Endothelial cell of umbilical vein (primary cell): Measurements from ENCODE around the gene MAPK8. TPM values are rescaled to one million over a fixed set of nuclear protein-coding genes. Genes with fewer than 3 reads are reported as not detected.

Source experiments
- BruUV-seq: library from RNA; stranded (reverse); fragments of 400-500 nt; replicated peaks from 2 replicates; lab custom pipeline; 2021; lab: Mats Ljungman, UMichigan
- CTCF ChIA-PET: fragments of 300-600, 350-600 bp; sonication (Branson Sonifier 250); formaldehyde crosslinking; loops from one replicate; lab custom pipeline; 2021; ENCODE audit warnings: antibody characterized with exemption, inconsistent platforms; lab: Charles Lee
- POLR2A ChIA-PET: fragments of 300-600, 350-600 bp; sonication (Branson Sonifier 250); formaldehyde crosslinking; loops from one replicate; lab custom pipeline; 2021; ENCODE audit warnings: antibody characterized with exemption, inconsistent platforms; lab: Charles Lee
- DNase-seq: peaks from one replicate; pipeline ENCODE4 v3.0.0-alpha.2; 2011; ENCODE audit warnings: low read depth, low spot score
- FAIRE-seq: peaks from 2 replicates; lab custom pipeline; 2011; peaks lifted over from hg19 to GRCh38; lab: Jason Lieb, UNC
- H2AFZ ChIP-seq: 2 replicates; pipeline ENCODE4 v1.6.0; 2012; ENCODE audit warnings: low read depth, low read length, control low read depth, inconsistent platforms
- H3K27ac ChIP-seq: 2 replicates; pipeline ENCODE4 v1.5.1; 2011; ENCODE audit warnings: low read depth, mild to moderate bottlenecking, control low read depth, low read length, moderate library complexity; ENCODE audit not compliant: insufficient read depth
- H3K27me3 ChIP-seq, 2 experiments: 2 replicates each; pipeline versions ENCODE4 v1.6.0 to v1.6.1; 2011; ENCODE audit warnings: low read length in 2 of 2, mixed read lengths in 1 of 2; ENCODE audit not compliant: control insufficient read depth in 2 of 2, insufficient read depth in 2 of 2
- H3K36me3 ChIP-seq, 2 experiments: 2 replicates in 1 of 2; 3 replicates in 1 of 2; pipeline ENCODE4 v1.5.1; 2011; ENCODE audit warnings: low read length in 2 of 2, mild to moderate bottlenecking in 1 of 2, moderate library complexity in 1 of 2; ENCODE audit not compliant: control insufficient read depth in 2 of 2, insufficient read depth in 2 of 2; ENCODE audit errors: extremely low read depth in 1 of 2
- H3K4me1 ChIP-seq: 3 replicates; pipeline ENCODE4 v1.5.1; 2011; ENCODE audit warnings: mild to moderate bottlenecking, low read length; ENCODE audit not compliant: control insufficient read depth, insufficient read depth; ENCODE audit errors: extremely low read depth
- H3K4me2 ChIP-seq: 2 replicates; pipeline ENCODE4 v1.6.1; 2011; ENCODE audit warnings: low read length, control low read depth, mixed read lengths; ENCODE audit not compliant: insufficient read depth
- H3K4me3 ChIP-seq, 3 experiments: fragments of 200-600 bp in 1 of 3; sonication (generic), shearing (Covaris generic) in 1 of 3; replicated peaks in 1 of 3; 2 replicates each; pipeline ENCODE4 v1.5.1; 2011 to 2016; ENCODE audit warnings: control low read depth in 3 of 3, low read length in 3 of 3, mild to moderate bottlenecking in 2 of 3, inconsistent platforms in 1 of 3, low read depth in 1 of 3, moderate library complexity in 1 of 3; ENCODE audit not compliant: insufficient read depth in 1 of 3
- H3K79me2 ChIP-seq: 2 replicates; pipeline ENCODE4 v1.6.0; 2012; ENCODE audit warnings: low read length, inconsistent platforms; ENCODE audit not compliant: control insufficient read depth, insufficient read depth
- H3K9ac ChIP-seq: replicated peaks from 2 replicates; pipeline ENCODE3; 2011; ENCODE audit warnings: low read length, control low read depth; ENCODE audit not compliant: insufficient read depth; ENCODE audit errors: extremely low read depth
- H3K9me1 ChIP-seq: replicated peaks from 3 replicates; pipeline ENCODE4 v1.6.0; 2011; ENCODE audit warnings: mild to moderate bottlenecking, low read length; ENCODE audit not compliant: control insufficient read depth, insufficient read depth; ENCODE audit errors: extremely low read depth
- H3K9me3 ChIP-seq: replicated peaks from 2 replicates; pipeline ENCODE4 v1.5.1; 2012; ENCODE audit warnings: low read length, inconsistent platforms; ENCODE audit not compliant: control insufficient read depth, insufficient read depth
- H4K20me1 ChIP-seq: replicated peaks from 2 replicates; pipeline ENCODE3; 2011; ENCODE audit warnings: mild to moderate bottlenecking, low read length; ENCODE audit not compliant: control insufficient read depth, insufficient read depth; ENCODE audit errors: extremely low read depth
- CTCF ChIP-seq, 2 donors: IDR thresholded peaks; 1 replicate in 1 of 2; 2 replicates in 1 of 2; pipeline ENCODE4 v1.5.1; 2011; ENCODE audit warnings: low read length in 2 of 2, mild to moderate bottlenecking in 2 of 2, moderate library complexity in 2 of 2, control low read depth in 1 of 2, inconsistent platforms in 1 of 2, low read depth in 1 of 2; ENCODE audit not compliant: insufficient read depth in 1 of 2; ENCODE audit errors: extremely low read depth in 1 of 2
- EZH2 ChIP-seq: IDR thresholded peaks from 2 replicates; pipeline ENCODE4 v1.6.1; 2012; ENCODE audit warnings: borderline replicate concordance, low read depth, mild to moderate bottlenecking, moderate library complexity, low read length, inconsistent platforms; ENCODE audit not compliant: severe bottlenecking
- JUN ChIP-seq: IDR thresholded peaks from 2 replicates; pipeline ENCODE4 v1.6.1; 2011; ENCODE audit warnings: borderline replicate concordance, low read depth; ENCODE audit not compliant: insufficient read length, insufficient read depth
- MAX ChIP-seq: IDR thresholded peaks from 2 replicates; pipeline ENCODE4 v1.6.1; 2011; ENCODE audit not compliant: insufficient read depth, insufficient read length
- MYC ChIP-seq: IDR thresholded peaks from one replicate; pipeline ENCODE4 v1.6.1; 2011; ENCODE audit warnings: mild to moderate bottlenecking, low read depth, low read length
- POLR2A ChIP-seq: IDR thresholded peaks from 2 replicates; pipeline ENCODE4 v1.6.1; 2012; ENCODE audit warnings: low read depth, mild to moderate bottlenecking, control low read depth, low read length
- POLR2AphosphoS5 ChIP-seq: IDR thresholded peaks from 2 replicates; pipeline ENCODE4 v1.6.1; 2012; ENCODE audit warnings: low read depth, mild to moderate bottlenecking, control low read depth, low read length, moderate library complexity; ENCODE audit not compliant: insufficient read depth
- dilution Hi-C: fragments of 300-500 bp; cut with MboI; formaldehyde crosslinking; loops from one replicate; pipeline ENCODE4 v1.15.0; 2019; ENCODE audit warnings: low sequenced_read_pairs; ENCODE audit not compliant: extremely low pct_ligation_motif_present
- intact Hi-C: fragments of 100-400 bp; cut with micrococcal nuclease; formaldehyde crosslinking; loops from one replicate; pipeline ENCODE4 v1.10.0; 2022
- polyA plus RNA-seq, 4 experiments: library from polyadenylated mRNA; depleted of rRNA in 3 of 4; stranded (reverse) in 3 of 4; unstranded in 1 of 4; fragments of >200 nt; gene quantifications; 2 replicates each; pipeline versions ENCODE4 v1.2.1 to v1.2.3, GENCODE V29; 2011 to 2012; ENCODE audit warnings: missing spikeins in 1 of 4
- total RNA-seq: library from RNA; stranded (reverse); gene quantifications from 2 replicates; pipeline ENCODE4 v1.2.3, GENCODE V29; 2021

MAPK8 gene
- total and polyA plus RNA-seq, 2 donors (not counting 3 experiments of a cell fraction or from before 2014, with no cell fraction given) = 25.3 to 56.2 TPM

DNA sequence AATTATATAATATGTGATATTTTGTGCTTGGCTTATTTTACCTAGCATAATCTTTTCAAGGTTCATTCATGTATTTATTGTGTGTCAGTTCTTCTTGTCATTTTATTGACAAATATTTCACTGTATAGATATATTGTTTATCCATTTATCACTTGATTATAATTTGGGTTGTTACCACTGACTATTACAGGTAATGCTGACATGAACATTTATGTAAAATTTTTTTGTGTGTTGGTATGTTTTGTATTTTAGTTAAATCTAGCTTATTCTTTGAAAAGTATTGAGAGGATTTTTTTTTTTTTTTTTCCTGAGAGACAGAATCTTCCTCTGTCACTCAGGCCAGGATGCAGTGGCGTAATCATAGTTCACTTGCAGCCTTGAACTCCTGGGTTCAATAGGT lies 107.7 kb downstream of the MAPK8 start:
- TF ChIP-seq JUN = no peak
- TF ChIP-seq MYC = no peak
- no peak for TF ChIP-seq POLR2AphosphoS5
- TF ChIP-seq MAX = no peak
- no peak for TF ChIP-seq CTCF (IDR thresholded peaks at IDR 0.05; ENCODE audit: extremely low read depth in 1 of 2, insufficient read depth in 1 of 2, low read depth in 1 of 2, low read length in 2 of 2)
- TF ChIP-seq POLR2A = no peak
- TF ChIP-seq EZH2 = no peak
- no TSS peak for BruUV-seq
- FAIRE-seq = no peak
- Histone ChIP-seq H3K4me3 (no peak overlapping the region), H4K20me1 (no peaks in the 10 kb centered on the region), H3K27ac (no peak overlapping the region), H2AFZ (no peak overlapping the region), H3K79me2 (no peaks in the 10 kb centered on the region), H3K36me3 (no peaks in the 10 kb centered on the region), H3K9me3 (no peaks in the 10 kb centered on the region), H3K27me3 (no peaks in the 10 kb centered on the region), H3K9me1 (no peaks in the 10 kb centered on the region), H3K4me1 (no peaks in the 10 kb centered on the region), H3K4me2 (no peak overlapping the region), H3K9ac (no peak overlapping the region)
- intact Hi-C loops (no loop called here), dilution Hi-C loops (no loop called here)
- CTCF ChIA-PET = interaction anchor here (0.6 to 1.3 kb wide), 3 partner anchors 17 to 242 kb away, joined by 4 to 5 read pairs (median 4); no protein-coding TSS in a partner anchor
- POLR2A ChIA-PET = no interaction called here
- no peak for DNase-seq
